NCI-H345 treated with DMSO at 0.1 percent for 48 hours (cell line): ENCODE measurements around the gene RNASE8.

Source experiments
- DNase-seq: peaks from one replicate; lab custom pipeline; 2025; ENCODE audit not compliant: unreplicated experiment; lab: John Stamatoyannopoulos, UW

Gene RNASE8

GRCh38 chr14:21050597-21050996, 7.0 kb upstream of the RNASE8 start:
- DNase-seq, result no peak

GRCh38 chr14:21053184-21054122, 4.2 kb upstream of the RNASE8 start:
- no peak for DNase-seq

- no peak for DNase-seq
Measured at GRCh38 chr14:21054123-21054767, 3.4 kb upstream of the RNASE8 start.

GRCh38 chr14:21054768-21055145, 2.9 kb upstream of the RNASE8 start:
- DNase-seq, result no peak

- DNase-seq, result no peak
Measured at GRCh38 chr14:21055432-21056117, 2.0 kb upstream of the RNASE8 start.

- DNase-seq, result no peak
Measured at GRCh38 chr14:21056520-21057163, 980 bp upstream of the RNASE8 start.

GRCh38 chr14:21058903-21059302, 1.3 kb downstream of the RNASE8 start:
- DNase-seq, result no peak

- DNase-seq, result no peak
Measured at GRCh38 chr14:21059842-21060613, 2.4 kb downstream of the RNASE8 start.

- DNase-seq, result no peak
Measured at GRCh38 chr14:21060614-21061346, 3.2 kb downstream of the RNASE8 start.

- no peak for DNase-seq
Measured at GRCh38 chr14:21061347-21061668, 3.7 kb downstream of the RNASE8 start.

- DNase-seq, result no peak
Measured at GRCh38 chr14:21063479-21063878, 5.9 kb downstream of the RNASE8 start.

- no peak for DNase-seq
Measured at GRCh38 chr14:21066882-21067502, 9.4 kb downstream of the RNASE8 start.

- peak; percentile 59 for DNase-seq
Measured at GRCh38 chr14:21068521-21069387, 11.1 kb downstream of the RNASE8 start.

- peak; percentile 46 for DNase-seq
Measured at GRCh38 chr14:21069388-21070082, 11.9 kb downstream of the RNASE8 start.

- no peak for DNase-seq
Measured at GRCh38 chr14:21070083-21070609, 12.5 kb downstream of the RNASE8 start, which contains the start of gene ARHGEF40. ARHGEF40 (plus strand) TSS chr14:21070304; CDS start chr14:21070397, 93 bp downstream.

- peak; percentile 58 for DNase-seq
Measured at GRCh38 chr14:21070610-21071224, 13.1 kb downstream of the RNASE8 start.
